Fibroblast of lung (primary cell): Measurements from ENCODE around the gene GLP2R. TPM values are rescaled to one million over a fixed set of nuclear protein-coding genes. Genes with fewer than 3 reads are reported as not detected.

Experiments used
- DNase-seq, 2 donors: peaks; one replicate each; pipeline versions ENCODE4 v3.0.0 to v3.0.0-alpha.2; 2010; ENCODE audit warnings: low read depth in 2 of 2
- H2AFZ ChIP-seq: 2 replicates; pipeline ENCODE4 v1.5.1; 2012; ENCODE audit warnings: low read length, control low read depth, inconsistent platforms
- H3K27ac ChIP-seq: 2 replicates; pipeline ENCODE4 v1.5.1; 2011; ENCODE audit warnings: low read length, control low read depth; ENCODE audit not compliant: insufficient read depth
- H3K27me3 ChIP-seq: 2 replicates; pipeline ENCODE4 v1.5.1; 2011; ENCODE audit warnings: mild to moderate bottlenecking, low read length; ENCODE audit not compliant: control insufficient read depth, insufficient read depth
- H3K36me3 ChIP-seq: 2 replicates; pipeline ENCODE4 v1.5.1; 2011; ENCODE audit warnings: low read length; ENCODE audit not compliant: control insufficient read depth, insufficient read depth
- H3K4me1 ChIP-seq: 2 replicates; pipeline ENCODE4 v1.5.1; 2011; ENCODE audit warnings: low read length; ENCODE audit not compliant: control insufficient read depth, insufficient read depth; ENCODE audit errors: extremely low read depth
- H3K4me2 ChIP-seq: 2 replicates; pipeline ENCODE4 v1.5.1; 2011; ENCODE audit warnings: low read length, control low read depth; ENCODE audit not compliant: insufficient read depth; ENCODE audit errors: extremely low read depth
- H3K4me3 ChIP-seq, 4 experiments: fragments of 200-600 bp in 1 of 4; sonication (generic) in 1 of 4; replicated peaks in 1 of 4; 2 replicates each; pipeline ENCODE4 v1.5.1; 2011 to 2016; ENCODE audit warnings: low read length in 4 of 4, low read depth in 3 of 4, mild to moderate bottlenecking in 3 of 4, control low read depth in 2 of 4, inconsistent platforms in 1 of 4, mixed read lengths in 1 of 4; ENCODE audit not compliant: insufficient read depth in 1 of 4; ENCODE audit errors: control extremely low read depth in 1 of 4
- H3K79me2 ChIP-seq: 2 replicates; pipeline ENCODE4 v1.5.1; 2012; ENCODE audit warnings: mild to moderate bottlenecking, low read length, inconsistent platforms; ENCODE audit not compliant: control insufficient read depth, insufficient read depth
- H3K9ac ChIP-seq: 2 replicates; pipeline ENCODE4 v1.5.1; 2011; ENCODE audit warnings: mild to moderate bottlenecking, low read length, control low read depth; ENCODE audit not compliant: insufficient read depth
- H3K9me3 ChIP-seq: 2 replicates; pipeline ENCODE4 v1.5.1; 2012; ENCODE audit warnings: low read depth, low read length; ENCODE audit not compliant: control insufficient read depth, insufficient read depth
- H4K20me1 ChIP-seq: 2 replicates; pipeline ENCODE4 v1.5.1; 2011; ENCODE audit warnings: low read length; ENCODE audit not compliant: control insufficient read depth, insufficient read depth; ENCODE audit errors: extremely low read depth
- EZH2 ChIP-seq: IDR thresholded peaks from 2 replicates; pipeline ENCODE4 v1.5.1; 2012; ENCODE audit warnings: low read length, control low read depth, mild to moderate bottlenecking; ENCODE audit errors: missing control alignments
- polyA plus RNA-seq, 2 donors: library from polyadenylated mRNA; depleted of rRNA in 1 of 2; stranded (reverse) in 1 of 2; unstranded in 1 of 2; fragments of >200 nt; gene quantifications; 2 replicates each; pipeline ENCODE4 v1.2.1, GENCODE V29; 2011 to 2012; ENCODE audit warnings: missing spikeins in 1 of 2
- total RNA-seq: library from RNA; depleted of rRNA; stranded (reverse); fragments of >200 nt; gene quantifications from 2 replicates; pipeline ENCODE4 v1.2.1, GENCODE V29; 2014
- TF ChIP-seq, protein P1 (sequence below), 2 donors: IDR thresholded peaks in 1 of 2; conservative IDR thresholded peaks in 1 of 2; 1 replicate in 1 of 2; 2 replicates in 1 of 2; pipeline ENCODE4 v1.5.1; 2011 to 2012; ENCODE audit warnings: low read length in 2 of 2, control low read depth in 1 of 2, inconsistent platforms in 1 of 2, low read depth in 1 of 2, mild to moderate bottlenecking in 1 of 2

GLP2R gene
- total and polyA plus RNA-seq, 2 donors (not counting 1 experiment from before 2014, with no cell fraction given), result not detected

DNA sequence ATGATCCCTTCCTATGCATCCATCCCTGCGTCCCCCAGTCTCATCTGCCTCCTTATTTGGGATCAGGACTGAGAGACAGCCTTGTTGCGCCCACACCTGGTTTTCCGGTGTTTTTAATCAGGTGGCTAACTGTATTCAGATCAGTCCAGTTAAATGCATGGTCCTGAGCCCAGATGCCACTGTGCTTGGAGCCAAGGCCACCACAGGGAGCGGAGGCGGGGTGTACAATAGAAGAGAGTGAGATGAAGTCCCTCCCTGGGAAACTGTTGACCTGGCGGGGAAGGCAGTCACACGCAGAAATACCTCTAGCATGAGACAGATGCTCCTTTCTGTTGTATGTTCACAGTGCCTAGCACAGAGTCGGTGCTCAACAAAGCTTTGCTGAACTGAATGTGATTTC is 73.1 kb downstream of the GLP2R start:
- Histone ChIP-seq H3K9ac (no peak overlapping the region), H4K20me1 (no peaks in the 10 kb centered on the region), H3K36me3 (no peaks in the 10 kb centered on the region), H3K4me3 (no peak overlapping the region), H2AFZ (no peak overlapping the region), H3K4me2 (no peak overlapping the region), H3K27ac (no peak overlapping the region), H3K9me3 (no peaks in the 10 kb centered on the region), H3K27me3 (no peaks in the 10 kb centered on the region), H3K4me1 (no peaks in the 10 kb centered on the region), H3K79me2 (no peaks in the 10 kb centered on the region)
- no peak for DNase-seq
- TF ChIP-seq, protein P1, sequence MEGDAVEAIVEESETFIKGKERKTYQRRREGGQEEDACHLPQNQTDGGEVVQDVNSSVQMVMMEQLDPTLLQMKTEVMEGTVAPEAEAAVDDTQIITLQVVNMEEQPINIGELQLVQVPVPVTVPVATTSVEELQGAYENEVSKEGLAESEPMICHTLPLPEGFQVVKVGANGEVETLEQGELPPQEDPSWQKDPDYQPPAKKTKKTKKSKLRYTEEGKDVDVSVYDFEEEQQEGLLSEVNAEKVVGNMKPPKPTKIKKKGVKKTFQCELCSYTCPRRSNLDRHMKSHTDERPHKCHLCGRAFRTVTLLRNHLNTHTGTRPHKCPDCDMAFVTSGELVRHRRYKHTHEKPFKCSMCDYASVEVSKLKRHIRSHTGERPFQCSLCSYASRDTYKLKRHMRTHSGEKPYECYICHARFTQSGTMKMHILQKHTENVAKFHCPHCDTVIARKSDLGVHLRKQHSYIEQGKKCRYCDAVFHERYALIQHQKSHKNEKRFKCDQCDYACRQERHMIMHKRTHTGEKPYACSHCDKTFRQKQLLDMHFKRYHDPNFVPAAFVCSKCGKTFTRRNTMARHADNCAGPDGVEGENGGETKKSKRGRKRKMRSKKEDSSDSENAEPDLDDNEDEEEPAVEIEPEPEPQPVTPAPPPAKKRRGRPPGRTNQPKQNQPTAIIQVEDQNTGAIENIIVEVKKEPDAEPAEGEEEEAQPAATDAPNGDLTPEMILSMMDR (conservative IDR thresholded peaks at IDR 0.05 in 1 of 2, IDR thresholded peaks at IDR 0.05 in 1 of 2; ENCODE audit: low read depth in 1 of 2, low read length in 2 of 2), result no peak

DNA sequence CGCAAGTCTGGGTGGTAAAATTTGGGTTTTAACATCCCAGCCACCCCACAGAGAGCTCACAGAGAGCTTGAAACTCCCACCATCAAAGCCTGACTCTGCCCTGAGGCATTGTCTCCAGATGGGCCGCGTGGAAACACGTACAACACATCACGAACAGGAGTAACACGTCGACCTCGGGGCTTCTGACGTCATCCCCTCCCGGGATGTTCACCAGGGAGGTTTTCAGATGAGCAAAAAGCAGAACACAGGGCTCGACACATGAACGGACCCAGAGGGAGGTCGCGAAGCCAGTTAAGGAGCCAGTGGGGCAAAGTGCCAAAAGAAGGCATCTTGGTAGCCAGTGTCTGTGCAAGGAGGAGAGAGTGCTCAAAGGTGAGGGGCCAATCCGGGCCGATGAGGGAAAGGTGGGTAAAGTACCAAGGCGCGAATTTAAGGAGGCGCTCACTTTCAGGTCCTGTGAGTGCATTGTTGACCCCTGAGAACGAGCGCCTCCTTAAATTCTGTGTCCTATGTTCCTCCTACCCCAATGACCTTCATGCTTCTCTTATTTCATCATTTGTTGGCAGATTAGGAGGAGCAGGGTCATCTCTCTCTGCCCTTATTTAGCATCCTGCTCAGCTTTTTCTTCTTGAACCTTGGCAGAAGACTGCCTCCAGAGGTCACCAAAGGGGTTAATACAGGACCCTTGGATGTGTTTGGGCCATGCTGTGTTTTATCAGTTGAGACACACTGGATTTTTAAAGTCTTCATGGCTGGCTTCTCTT is 73.7 kb downstream of the GLP2R start:
- Histone ChIP-seq H4K20me1 (no peaks in the 10 kb centered on the region), H3K4me3 (no peak overlapping the region), H3K9me3 (no peaks in the 10 kb centered on the region), H3K4me1 (no peaks in the 10 kb centered on the region), H3K27ac (no peak overlapping the region), H2AFZ (no peak overlapping the region), H3K36me3 (no peaks in the 10 kb centered on the region), H3K79me2 (no peaks in the 10 kb centered on the region), H3K27me3 (no peaks in the 10 kb centered on the region), H3K4me2 (no peak overlapping the region), H3K9ac (no peak overlapping the region)
- TF ChIP-seq, protein P1 (conservative IDR thresholded peaks at IDR 0.05 in 1 of 2, IDR thresholded peaks at IDR 0.05 in 1 of 2; ENCODE audit: low read depth in 1 of 2, low read length in 2 of 2), result no peak
- no peak for TF ChIP-seq EZH2
- no peak for DNase-seq

DNA sequence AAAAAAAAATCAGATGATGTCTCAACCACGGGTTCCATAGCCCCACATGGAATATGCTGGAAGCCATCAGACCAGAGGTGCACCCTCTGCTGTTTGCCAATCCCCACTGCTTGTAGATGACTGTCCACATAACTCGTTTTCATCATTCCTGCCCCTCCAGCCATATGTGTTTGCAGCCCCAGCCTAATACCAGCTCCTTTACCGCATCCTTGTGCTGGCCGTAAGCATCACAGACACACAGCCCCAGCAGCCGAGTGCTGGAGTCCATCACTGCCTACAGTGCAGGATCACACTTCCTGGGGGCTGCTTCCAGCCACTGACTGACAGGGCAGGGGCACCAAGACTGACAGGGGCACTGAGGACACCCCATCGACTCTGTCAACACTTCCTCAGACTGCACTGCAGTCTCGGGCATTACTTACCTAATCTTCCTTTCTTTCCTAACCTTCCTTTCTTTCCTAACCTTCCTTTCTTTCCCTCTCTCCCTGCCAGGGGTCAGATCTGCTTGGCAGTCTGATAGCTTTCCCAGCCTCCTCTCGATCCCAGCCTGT is 74.4 kb downstream of the GLP2R start:
- Histone ChIP-seq H3K4me3 (no peak overlapping the region), H2AFZ (no peak overlapping the region), H3K79me2 (no peaks in the 10 kb centered on the region), H3K27ac (no peak overlapping the region), H3K4me2 (no peak overlapping the region), H3K9ac (no peak overlapping the region), H4K20me1 (no peaks in the 10 kb centered on the region), H3K27me3 (no peaks in the 10 kb centered on the region), H3K36me3 (no peaks in the 10 kb centered on the region), H3K4me1 (no peaks in the 10 kb centered on the region), H3K9me3 (no peaks in the 10 kb centered on the region)
- TF ChIP-seq, protein P1 (conservative IDR thresholded peaks at IDR 0.05 in 1 of 2, IDR thresholded peaks at IDR 0.05 in 1 of 2; ENCODE audit: low read depth in 1 of 2, low read length in 2 of 2), result no peak
- TF ChIP-seq EZH2, result no peak
- DNase-seq, result peak in 1 of 2 donors; percentile 34
